ENCODE results near the gene FAM83G.

Gene FAM83G

GRCh38 chr17:18920911-18921441, 83.6 kb downstream of the FAM83G start:
- no peak for DNase-seq (ENCODE audit: low read depth in 3 of 3)

GRCh38 chr17:18919963-18920362, 84.6 kb downstream of the FAM83G start:
- DNase-seq (ENCODE audit: low read depth in 3 of 3), result no peak
